ENCODE results near the gene ZNF664.

Gene ZNF664

GRCh38 chr12:124034297-124034696 is 61.3 kb downstream of the ZNF664 start:
- no peak for DNase-seq (ENCODE audit: low read depth in 2 of 2)

DNA sequence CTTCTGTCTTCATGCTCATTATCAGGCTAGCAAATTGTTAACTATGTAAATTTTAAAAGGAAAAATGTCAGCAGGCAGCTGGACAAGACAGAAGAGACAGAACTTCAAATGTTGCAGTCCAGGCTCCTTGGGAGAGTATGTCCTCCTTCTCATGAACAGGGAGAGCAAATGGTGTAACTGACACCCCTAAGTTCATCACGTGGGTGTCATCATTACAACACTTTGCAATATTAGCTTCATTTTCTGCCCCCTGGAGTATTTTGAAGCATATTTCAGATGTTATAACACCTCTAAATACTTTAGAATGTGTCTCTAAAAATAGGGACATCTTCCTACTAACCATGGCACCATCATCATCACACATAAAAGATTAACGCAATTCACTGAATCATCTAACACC is 62.1 kb downstream of the ZNF664 start:
- DNase-seq (ENCODE audit: low read depth in 2 of 2) = no peak

DNA sequence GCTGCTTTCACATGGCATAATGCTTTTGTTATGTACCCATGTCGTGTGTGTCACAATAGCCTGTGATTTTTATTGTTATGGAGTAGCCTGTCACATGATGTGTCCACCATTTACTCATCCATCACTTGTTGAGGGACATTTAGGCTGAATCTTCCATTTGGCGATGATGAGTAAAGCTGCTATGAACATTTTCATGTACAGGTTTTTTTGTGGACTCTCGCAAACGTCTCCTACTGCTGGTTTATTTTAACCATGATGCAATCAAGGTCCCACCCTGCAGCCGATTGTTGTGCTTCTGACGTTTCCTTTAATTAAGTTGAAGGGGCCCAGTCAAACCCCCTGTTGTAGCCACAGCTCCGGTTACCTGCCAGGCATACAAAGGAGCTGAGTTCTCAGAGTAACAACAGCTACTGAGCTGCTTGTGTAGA is 63.2 kb downstream of the ZNF664 start:
- DNase-seq (ENCODE audit: low read depth in 2 of 2) = no peak

DNA sequence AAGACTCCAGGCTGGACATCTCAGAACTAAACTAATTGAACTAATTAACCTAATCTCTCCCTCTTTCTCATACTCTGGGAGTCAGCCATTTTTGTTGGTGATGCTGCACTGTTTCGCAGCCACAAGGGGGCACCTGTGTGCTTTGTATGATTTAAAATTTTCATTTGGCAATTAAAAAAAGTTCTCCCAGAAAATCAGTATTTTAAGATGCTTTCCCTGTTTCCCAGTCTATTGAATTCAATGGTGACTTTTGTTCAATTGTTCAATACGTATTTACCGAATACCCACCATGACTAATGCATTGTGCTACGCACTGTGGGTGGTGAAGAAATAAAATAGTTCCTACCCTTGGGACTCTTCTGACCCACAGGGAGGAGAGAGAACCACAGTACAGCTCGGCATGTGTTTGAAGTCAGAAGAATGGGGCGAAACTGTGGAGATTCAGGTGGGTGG is 63.7 kb downstream of the ZNF664 start:
- no peak for DNase-seq (ENCODE audit: low read depth in 2 of 2)

DNA sequence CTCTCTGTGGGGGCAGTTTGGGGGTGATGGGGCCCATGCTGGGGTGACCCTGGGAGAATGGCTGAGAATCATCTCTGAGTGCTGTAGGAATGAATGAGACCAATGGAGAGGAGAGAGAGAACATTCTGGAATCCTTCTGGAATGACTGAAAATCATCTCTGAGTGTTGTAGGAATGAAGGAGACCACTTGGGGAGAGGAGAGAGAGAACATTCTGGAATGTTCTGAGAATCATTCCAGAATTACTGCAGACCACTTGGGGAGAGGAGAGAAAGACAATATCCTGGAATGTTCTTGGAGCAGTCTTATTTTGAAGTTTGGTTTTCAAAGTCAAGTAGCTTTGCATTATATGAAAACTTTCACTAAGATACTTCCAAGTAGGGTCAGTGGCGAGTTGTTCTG is 64.3 kb downstream of the ZNF664 start:
- no peak for DNase-seq (ENCODE audit: low read depth in 2 of 2)

DNA sequence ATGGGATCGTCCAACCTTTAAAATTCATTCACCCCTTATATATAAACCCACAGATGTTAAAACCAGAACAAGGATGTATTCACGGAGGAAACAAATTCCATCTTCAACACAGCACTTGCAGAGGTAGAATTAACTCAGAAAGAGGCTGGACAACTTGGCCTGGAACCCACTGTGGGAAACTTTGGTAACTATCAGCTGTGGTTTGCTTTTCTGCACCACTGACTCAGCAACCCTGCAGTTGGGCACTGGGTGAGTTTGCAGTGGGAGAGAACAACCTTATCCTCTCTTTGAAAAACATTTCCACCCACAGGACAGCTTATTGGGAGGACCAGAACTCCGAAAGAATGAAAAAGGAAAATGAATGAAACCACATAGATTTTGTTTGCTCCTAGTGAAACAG is 66.3 kb downstream of the ZNF664 start:
- DNase-seq (ENCODE audit: low read depth in 2 of 2) = no peak

DNA sequence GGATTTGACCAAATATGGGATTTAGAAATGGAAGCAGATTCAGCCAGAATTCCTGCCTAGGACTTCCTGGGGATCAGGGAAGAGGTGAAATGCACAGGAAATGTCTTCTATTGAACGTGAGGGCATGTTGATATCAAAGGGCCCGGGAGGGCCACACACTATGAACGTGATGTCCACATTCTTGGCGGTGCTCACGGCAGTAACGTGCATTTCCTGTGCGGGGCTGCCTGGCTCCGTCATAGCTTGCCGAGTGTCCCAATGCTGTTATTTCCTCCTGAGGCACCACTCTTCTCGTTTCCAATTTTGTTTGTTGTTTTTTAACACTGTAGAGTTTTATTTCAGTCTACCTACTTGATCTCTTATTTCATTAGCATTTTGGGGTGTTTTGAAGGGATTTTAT is 67.3 kb downstream of the ZNF664 start:
- DNase-seq (ENCODE audit: low read depth in 2 of 2) = no peak

GRCh38 chr12:124040737-124041136 is 67.7 kb downstream of the ZNF664 start:
- no peak for DNase-seq (ENCODE audit: low read depth in 2 of 2)

DNA sequence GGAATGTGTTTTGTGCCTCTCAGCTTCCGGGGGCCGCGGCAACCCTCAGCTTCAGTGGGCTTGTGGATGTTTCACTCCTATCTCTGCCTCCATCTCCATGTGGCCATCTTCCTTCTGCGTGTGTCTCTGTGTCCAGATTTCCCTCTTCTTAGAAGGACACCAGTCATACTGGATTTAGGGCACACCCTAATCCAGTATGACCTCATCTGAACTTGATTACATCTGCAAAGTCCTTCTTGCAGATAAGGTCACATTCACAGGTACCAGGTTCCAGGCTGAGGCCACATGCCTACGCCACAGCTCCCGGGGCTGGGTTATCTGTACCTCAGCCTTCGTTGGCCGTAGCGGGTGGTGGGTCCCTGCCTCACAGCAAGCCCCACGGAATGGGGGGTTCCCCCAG is 68.9 kb downstream of the ZNF664 start:
- DNase-seq (ENCODE audit: low read depth in 2 of 2) = no peak

- DNase-seq (ENCODE audit: low read depth in 2 of 2) = no peak
Observed at GRCh38 chr12:124044021-124044420, 71.0 kb downstream of the ZNF664 start.

DNA sequence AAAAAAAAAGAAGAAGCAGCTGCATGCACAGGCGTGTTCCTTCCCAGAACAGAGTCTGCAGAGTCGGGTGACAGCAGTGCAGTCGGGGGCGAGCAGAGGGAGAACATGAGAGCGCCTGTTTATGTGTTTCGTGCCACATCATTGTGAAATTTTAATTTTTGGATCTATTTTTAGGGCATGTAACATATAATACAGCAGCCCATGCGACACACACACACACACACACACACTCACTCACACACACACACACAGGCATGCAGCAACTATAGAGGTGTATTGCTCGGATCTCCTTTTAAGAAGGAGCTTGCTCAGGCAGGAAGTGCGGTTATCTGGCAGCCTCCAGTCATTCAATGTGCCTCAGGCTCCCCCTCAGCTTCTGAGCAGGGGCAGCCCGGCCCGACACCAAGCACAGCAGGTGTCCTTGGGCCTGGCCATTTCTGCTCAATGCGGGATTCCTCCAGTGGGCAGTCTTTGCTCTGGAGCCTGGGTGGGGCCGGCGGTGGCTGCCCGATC is 71.8 kb downstream of the ZNF664 start:
- DNase-seq (ENCODE audit: low read depth in 2 of 2) = no peak

- DNase-seq (ENCODE audit: low read depth in 2 of 2) = no peak
Observed at GRCh38 chr12:124045671-124046455, 72.8 kb downstream of the ZNF664 start.

DNA sequence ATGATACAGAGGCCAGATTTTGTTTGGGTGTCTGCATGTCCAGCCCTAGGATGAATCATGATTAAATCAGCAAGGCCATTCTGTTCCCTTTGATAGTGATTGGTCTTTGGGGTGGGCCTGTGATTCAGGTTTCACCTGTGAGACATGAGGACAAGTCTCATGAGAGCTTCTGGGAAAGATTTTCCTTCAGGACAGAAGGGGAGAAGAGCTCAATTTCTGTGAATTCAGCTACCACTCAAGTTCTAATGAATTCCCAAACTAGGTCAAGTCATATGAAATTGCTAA is 73.4 kb downstream of the ZNF664 start:
- no peak for DNase-seq (ENCODE audit: low read depth in 2 of 2)

DNA sequence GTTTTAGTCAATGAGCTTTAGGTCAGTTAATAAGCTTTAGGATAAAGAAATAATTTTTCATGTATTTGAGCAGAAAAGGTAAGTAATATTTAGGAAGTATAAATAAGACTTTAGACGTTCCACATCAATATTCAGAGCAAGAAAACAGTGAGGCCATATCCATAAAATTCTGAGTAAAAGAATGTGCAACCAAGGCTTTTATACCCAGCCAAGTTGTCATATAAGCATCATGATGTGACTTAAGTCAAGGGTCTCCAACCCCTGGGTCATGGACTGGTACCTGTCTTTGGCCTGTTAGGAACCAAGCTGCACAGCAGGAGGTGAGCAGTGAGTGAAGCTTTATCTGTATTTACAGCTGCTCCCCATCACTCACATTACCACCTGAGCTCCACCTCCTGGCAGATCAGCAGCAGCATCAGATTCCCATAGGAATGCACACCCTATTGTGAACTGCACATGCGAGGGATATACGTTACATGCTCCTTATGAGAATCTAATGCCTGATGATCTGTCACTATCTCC is 74.1 kb downstream of the ZNF664 start:
- no peak for DNase-seq (ENCODE audit: low read depth in 2 of 2)

- DNase-seq (ENCODE audit: low read depth in 2 of 2) = no peak
Observed at GRCh38 chr12:124049451-124050094, 76.6 kb downstream of the ZNF664 start.

- DNase-seq (ENCODE audit: low read depth in 2 of 2) = no peak
Observed at GRCh38 chr12:124053851-124054250, 80.8 kb downstream of the ZNF664 start.

DNA sequence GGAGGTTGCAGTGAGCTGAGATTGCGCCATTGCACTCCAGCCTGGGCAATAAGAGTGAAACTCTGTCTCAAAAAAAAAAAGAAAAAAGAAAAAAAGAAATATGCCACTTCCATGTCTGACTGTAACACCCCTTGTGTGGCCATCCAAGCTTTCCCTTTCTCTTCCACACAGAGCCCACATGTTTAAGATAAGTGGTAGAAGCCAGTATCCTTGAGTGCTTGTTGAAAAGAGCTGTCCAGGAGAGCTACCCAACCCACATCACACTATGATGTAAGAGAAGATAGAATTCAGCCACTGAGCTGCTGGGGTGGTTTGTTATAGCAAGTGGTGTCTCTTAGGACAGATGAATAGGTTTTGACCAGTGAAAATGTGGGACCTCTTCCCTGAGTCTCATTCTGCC is 82.1 kb downstream of the ZNF664 start:
- DNase-seq (ENCODE audit: low read depth in 2 of 2) = no peak

GRCh38 chr12:124057691-124058090 is 84.7 kb downstream of the ZNF664 start:
- no peak for DNase-seq (ENCODE audit: low read depth in 2 of 2)

GRCh38 chr12:124059752-124060151 is 86.7 kb downstream of the ZNF664 start:
- DNase-seq (ENCODE audit: low read depth in 2 of 2) = no peak
